ENCODE data around the gene GNAT1. TPM values are rescaled to one million over a fixed set of nuclear protein-coding genes. Genes with fewer than 3 reads are reported as not detected.

GNAT1 gene
- total RNA-seq, 1 donor from 2014 or later: not detected

GRCh38 chr3:50214824-50215223 is 23.4 kb downstream of the GNAT1 start:
- TF ChIP-seq CTCF (IDR thresholded peaks at IDR 0.05): no peak
- H3K36me3 Mint-ChIP-seq (ENCODE audit: low read depth): no peaks in the 10 kb centered on the region
- H3K9me3 Mint-ChIP-seq: no peaks in the 10 kb centered on the region
- ChIA-PET CTCF (interaction anchor here (1.4 kb wide), 1 partner anchor 11 kb away, joined by 6 read pairs; no protein-coding TSS in a partner anchor), POLR2A (no interaction called here)
- no peaks in the 10 kb centered on the region for H3K4me1 Mint-ChIP-seq
- peaks cover 5% of the 10 kb centered on the region for H3K27me3 Mint-ChIP-seq
- intact Hi-C loops (cut with micrococcal nuclease): no loop called here
- no peak overlapping the region for H3K4me3 Mint-ChIP-seq
- DNase-seq (no peak), ATAC-seq (ENCODE audit: low read depth) (no peak)
- no peak overlapping the region for H3K27ac Mint-ChIP-seq

DNA sequence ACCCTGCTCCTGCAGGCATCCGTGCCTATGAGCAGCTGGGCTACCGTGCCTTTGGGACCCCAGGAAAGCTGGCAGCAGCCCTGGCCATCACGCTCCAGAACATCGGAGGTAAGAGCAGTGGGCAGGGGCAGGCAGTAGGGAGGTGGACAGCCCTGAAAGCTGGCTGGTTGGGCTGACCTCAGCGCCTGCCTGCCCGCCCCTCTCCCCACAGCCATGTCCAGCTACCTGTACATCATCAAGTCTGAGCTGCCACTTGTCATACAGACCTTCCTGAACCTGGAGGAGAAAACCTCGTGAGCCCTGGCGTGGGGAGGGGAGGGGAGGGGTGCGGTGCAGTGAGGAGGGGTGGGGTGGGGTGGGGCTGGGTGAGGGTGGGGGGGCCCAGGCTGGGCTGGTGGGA is 24.1 kb downstream of the GNAT1 start:
- ChIA-PET POLR2A (no interaction called here), CTCF (interaction anchor here (1.4 kb wide), 1 partner anchor 10 kb away, joined by 6 read pairs; no protein-coding TSS in a partner anchor)
- Mint-ChIP-seq H3K36me3 (ENCODE audit: low read depth) (no peaks in the 10 kb centered on the region), H3K27ac (no peak overlapping the region), H3K4me3 (no peak overlapping the region), H3K4me1 (no peaks in the 10 kb centered on the region), H3K9me3 (no peaks in the 10 kb centered on the region), H3K27me3 (peaks cover 5% of the 10 kb centered on the region)
- no peak for DNase-seq
- ATAC-seq (ENCODE audit: low read depth): no peak
- intact Hi-C loops (cut with micrococcal nuclease): no loop called here
- no peak for TF ChIP-seq CTCF (IDR thresholded peaks at IDR 0.05)

DNA sequence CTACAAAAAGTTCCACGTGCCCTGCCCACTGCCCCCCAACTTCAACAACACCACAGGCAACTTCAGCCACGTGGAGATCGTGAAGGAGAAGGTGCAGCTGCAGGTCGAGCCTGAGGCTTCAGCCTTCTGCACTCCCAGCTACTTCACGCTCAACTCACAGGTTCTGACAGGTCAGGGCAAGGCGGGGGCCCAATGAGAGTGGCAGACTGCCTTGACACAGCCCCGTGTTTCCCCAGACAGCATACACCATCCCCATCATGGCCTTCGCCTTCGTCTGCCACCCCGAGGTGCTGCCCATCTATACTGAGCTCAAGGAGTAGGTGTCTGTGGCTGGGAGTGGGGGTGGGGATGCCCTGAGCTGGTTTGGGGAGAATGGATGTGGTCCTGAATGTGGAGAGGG is 26.3 kb downstream of the GNAT1 start:
- DNase-seq (no peak), ATAC-seq (ENCODE audit: low read depth) (no peak)
- Mint-ChIP-seq H3K4me1 (no peaks in the 10 kb centered on the region), H3K36me3 (ENCODE audit: low read depth) (no peaks in the 10 kb centered on the region), H3K4me3 (no peak overlapping the region), H3K27me3 (peaks cover 5% of the 10 kb centered on the region), H3K27ac (no peak overlapping the region), H3K9me3 (no peaks in the 10 kb centered on the region)
- ChIA-PET CTCF (interaction anchor here (3.2 kb wide), 1 partner anchor 23 kb away, joined by 13 read pairs; no protein-coding TSS in a partner anchor), POLR2A (no interaction called here)
- intact Hi-C loops (cut with micrococcal nuclease): no loop called here
- no peak for TF ChIP-seq CTCF (IDR thresholded peaks at IDR 0.05)

GRCh38 chr3:50218448-50218847 is 27.0 kb downstream of the GNAT1 start:
- TF ChIP-seq CTCF (IDR thresholded peaks at IDR 0.05): no peak
- Mint-ChIP-seq H3K36me3 (ENCODE audit: low read depth) (no peaks in the 10 kb centered on the region), H3K4me1 (no peaks in the 10 kb centered on the region), H3K4me3 (no peak overlapping the region), H3K27ac (no peak overlapping the region), H3K27me3 (peaks cover 5% of the 10 kb centered on the region), H3K9me3 (no peaks in the 10 kb centered on the region)
- ATAC-seq (ENCODE audit: low read depth): no peak
- intact Hi-C loops (cut with micrococcal nuclease): no loop called here
- ChIA-PET CTCF (interaction anchor here (0.8 to 3.2 kb wide), 2 partner anchors 24 to 28 kb away, joined by 3 to 13 read pairs; no protein-coding TSS in a partner anchor), POLR2A (no interaction called here)
- no peak for DNase-seq

DNA sequence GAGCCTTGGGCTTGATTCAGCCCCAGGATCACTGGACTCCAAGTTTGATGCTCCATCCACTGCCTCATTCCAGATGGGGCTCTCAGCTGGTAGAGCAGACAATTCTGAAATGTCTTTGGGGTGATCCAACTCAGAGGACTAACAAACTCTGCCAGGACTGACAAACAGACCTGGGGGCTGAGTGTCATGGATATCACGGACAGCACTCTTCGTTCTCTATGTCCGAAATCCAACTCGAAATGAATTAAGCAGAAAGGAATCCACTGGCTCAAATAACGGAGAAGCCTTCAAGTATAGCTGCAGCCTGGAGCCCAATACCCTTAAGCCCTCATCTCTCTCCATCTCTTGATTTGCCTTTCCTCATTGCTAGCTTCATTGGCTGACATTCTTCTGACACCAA is 27.9 kb downstream of the GNAT1 start:
- Mint-ChIP-seq H3K36me3 (ENCODE audit: low read depth) (no peaks in the 10 kb centered on the region), H3K27me3 (peaks cover 9% of the 10 kb centered on the region), H3K4me3 (no peak overlapping the region), H3K4me1 (no peaks in the 10 kb centered on the region), H3K27ac (no peak overlapping the region), H3K9me3 (no peaks in the 10 kb centered on the region)
- TF ChIP-seq CTCF (IDR thresholded peaks at IDR 0.05): no peak
- DNase-seq (no peak), ATAC-seq (ENCODE audit: low read depth) (no peak)
- ChIA-PET CTCF (interaction anchor here (0.8 to 3.2 kb wide), 2 partner anchors 25 to 27 kb away, joined by 3 to 13 read pairs; no protein-coding TSS in a partner anchor), POLR2A (no interaction called here)
- intact Hi-C loops (cut with micrococcal nuclease): no loop called here

All from activated B cell treated with CpG ODN at 0.5 μM for 24 hours (primary cell).